ENCODE results near the gene SPTBN4.
"Not testable (repeated sequence)": the region's sequence is repeated elsewhere in the genome, so short reads cannot be mapped to it uniquely, and the experiment has no call there.

The SPTBN4 gene

GRCh38 chr19:40588926-40589569, 122.2 kb downstream of the SPTBN4 start:
- DNase-seq (ENCODE audit: low read depth): no peak

- no peak for DNase-seq (ENCODE audit: low read depth)
Observed at GRCh38 chr19:40589591-40590429, 123.0 kb downstream of the SPTBN4 start.

- DNase-seq (ENCODE audit: low read depth): no peak
Observed at GRCh38 chr19:40590464-40591265, 123.9 kb downstream of the SPTBN4 start.

- DNase-seq (ENCODE audit: low read depth): not testable (repeated sequence)
Observed at GRCh38 chr19:40591724-40592123, 124.9 kb downstream of the SPTBN4 start.

- DNase-seq (ENCODE audit: low read depth): no peak
Observed at GRCh38 chr19:40592170-40592569, 125.4 kb downstream of the SPTBN4 start.

GRCh38 chr19:40594255-40594654, 127.5 kb downstream of the SPTBN4 start:
- DNase-seq (ENCODE audit: low read depth): no peak

- no peak for DNase-seq (ENCODE audit: low read depth)
Observed at GRCh38 chr19:40594657-40595091, 127.9 kb downstream of the SPTBN4 start.

- no peak for DNase-seq (ENCODE audit: low read depth)
Observed at GRCh38 chr19:40596608-40597328, 130.0 kb downstream of the SPTBN4 start.

- DNase-seq (ENCODE audit: low read depth): no peak
Observed at GRCh38 chr19:40597329-40597838, 130.6 kb downstream of the SPTBN4 start.

- DNase-seq (ENCODE audit: low read depth): peak; percentile 71
Observed at GRCh38 chr19:40598121-40598917, 131.5 kb downstream of the SPTBN4 start.

GRCh38 chr19:40598918-40599307, 132.1 kb downstream of the SPTBN4 start:
- no peak for DNase-seq (ENCODE audit: low read depth)

GRCh38 chr19:40599331-40599901, 132.6 kb downstream of the SPTBN4 start:
- no peak for DNase-seq (ENCODE audit: low read depth)

GRCh38 chr19:40599902-40600569, 133.2 kb downstream of the SPTBN4 start:
- DNase-seq (ENCODE audit: low read depth): no peak

- no peak for DNase-seq (ENCODE audit: low read depth)
Observed at GRCh38 chr19:40600570-40601133, 133.9 kb downstream of the SPTBN4 start.

- DNase-seq (ENCODE audit: low read depth): no peak
Observed at GRCh38 chr19:40601134-40601974, 134.6 kb downstream of the SPTBN4 start, which contains the start of gene LTBP4. Gene LTBP4, plus strand, starts transcription at chr19:40601369. Its CDS starts 19 bp downstream, at chr19:40601388.

- no peak for DNase-seq (ENCODE audit: low read depth)
Observed at GRCh38 chr19:40603071-40603388, 136.2 kb downstream of the SPTBN4 start.

GRCh38 chr19:40603389-40604170, 136.8 kb downstream of the SPTBN4 start:
- DNase-seq (ENCODE audit: low read depth): peak; percentile 92

- no peak for DNase-seq (ENCODE audit: low read depth)
Observed at GRCh38 chr19:40604171-40604646, 137.4 kb downstream of the SPTBN4 start.
